Adrenal gland (tissue), 12 donors: Measurements from ENCODE around the gene HECA. TPM values are rescaled to one million over a fixed set of nuclear protein-coding genes. Genes with fewer than 3 reads are reported as not detected.

Experiments
- DNase-seq, 7 donors: peaks; one replicate each; pipeline ENCODE4 v3.0.0-alpha.2; 2019 to 2020
- H3K27ac ChIP-seq, 5 donors: fragments of 200-600 bp; sonication (generic) in 4 of 5; 1 replicate in 3 of 5; 2 replicates in 2 of 5; pipeline versions ENCODE4 v1.5.1 to v1.8.0; 2016 to 2020; ENCODE audit warnings: mild to moderate bottlenecking in 1 of 5
- H3K27me3 ChIP-seq: fragments of 200-600 bp; 2 replicates; pipeline ENCODE4 v1.8.0; 2021
- H3K36me3 ChIP-seq, 2 donors: fragments of 200-600 bp; replicated peaks in 1 of 2; 1 replicate in 1 of 2; 2 replicates in 1 of 2; pipeline versions ENCODE4 v1.5.1 to v1.8.0; 2018 to 2022
- H3K4me1 ChIP-seq, 2 donors: fragments of 200-600 bp; replicated peaks in 1 of 2; 1 replicate in 1 of 2; 2 replicates in 1 of 2; pipeline versions ENCODE4 v1.5.1 to v1.8.0; 2018 to 2021
- H3K4me3 ChIP-seq, 4 donors: fragments of 200-600 bp; sonication (generic) in 3 of 4; one replicate each; pipeline ENCODE4 v1.5.1; 2016 to 2018
- H3K9me3 ChIP-seq, 3 donors: fragments of 200-600 bp; sonication (generic) in 1 of 3; replicated peaks in 1 of 3; 1 replicate in 2 of 3; 2 replicates in 1 of 3; pipeline versions ENCODE4 v1.5.1 to v1.8.0; 2016 to 2021
- CTCF ChIP-seq, 6 experiments: fragments of 450-650 bp in 4 of 6; fragments of 200-600 bp in 2 of 6; sonication (generic) in 1 of 6; IDR thresholded peaks; 1 replicate in 5 of 6; 2 replicates in 1 of 6; pipeline versions ENCODE4 v1.5.1 to v1.8.0; 2016 to 2021; ENCODE audit warnings: antibody characterized with exemption in 6 of 6, mild to moderate bottlenecking in 2 of 6, moderate library complexity in 1 of 6
- POLR2A ChIP-seq, 2 donors: fragments of 450-650 bp; IDR thresholded peaks; one replicate each; pipeline ENCODE4 v1.6.1; 2017; ENCODE audit warnings: antibody characterized with exemption in 2 of 2, mild to moderate bottlenecking in 2 of 2, moderate library complexity in 1 of 2
- WGBS, 4 donors: extraction: QIAGEN DNeasy Blood & Tissue Kit in 2 of 4; methylation state at CpG; one replicate each; pipeline versions ENCODE4 v1.1.5 to v1.1.7; 2013 to 2017; 5-methylcytosine and 5-hydroxymethylcytosine counted together
- intact Hi-C, 2 donors: fragments of 100-400 bp; cut with DNase I; formaldehyde crosslinking; loops; one replicate each; pipeline versions ENCODE4 v1.14.1 to v1.15.0; 2022 to 2023
- polyA plus RNA-seq, 3 donors: library from polyadenylated mRNA; stranded (reverse); fragments of 200-250 nt in 2 of 3; fragments of 350-450 nt in 1 of 3; fragmentation: Illumina TruSeq in 1 of 3; extraction: RNeasy Lipid Tissue Mini Kit (QIAGEN cat#74804) in 1 of 3; gene quantifications; one replicate each; pipeline ENCODE4 v1.2.3, GENCODE V29; 2013 to 2014
- total RNA-seq, 9 donors: library from RNA; depleted of rRNA in 4 of 9; stranded (reverse); fragments of >200 nt in 4 of 9; fragments of 120-200 nt in 1 of 9; fragmentation: NEBNext Ultra II Directional in 1 of 9; extraction: Animal tissue kit (Norgen Biotek cat#: 25700) in 1 of 9; gene quantifications; one replicate each; pipeline versions ENCODE4 v1.1.0 to v1.2.4, GENCODE V29; 2013 to 2023
- donor health status: healthy with polysubstance abuse.
- donor health status: Bipolar disorder and iron deficiency.
- donor health status: DM: yes; HTN: yes; CAD: no.
- donor health status: DM: no; HTN: no; CAD: no.
- donor health status: DM: no; HTN: no; CAD: no.
- donor health status: DM: yes; HTN: yes; CAD: no.

The HECA gene
- total and polyA plus RNA-seq, 12 donors = 6.5 to 30.0 (median 21.0) TPM

- intact Hi-C loops = no loop called here
- Histone ChIP-seq H3K36me3 (no peaks in the 10 kb centered on the region), H3K4me1 (peaks cover 0 to 41% of the 10 kb centered on the region in 2 donors), H3K9me3 (no peaks in the 10 kb centered on the region), H3K4me3 (no peak overlapping the region), H3K27ac (no peak overlapping the region), H3K27me3 (no peaks in the 10 kb centered on the region)
- TF ChIP-seq POLR2A (IDR thresholded peaks at IDR 0.05) (no peak), CTCF (IDR thresholded peaks at IDR 0.05) (no peak)
- WGBS, 4 donors = 89 to 91% (median 89%) methylated on average over 6 of the region's 6 CpGs
- DNase-seq = no peak
Measured at GRCh38 chr6:139151425-139152087, 16.7 kb downstream of the HECA start.

- H3K4me3 ChIP-seq = no peak overlapping the region
- H3K36me3 ChIP-seq = no peaks in the 10 kb centered on the region
- no peaks in the 10 kb centered on the region for H3K9me3 ChIP-seq
- intact Hi-C loops = no loop called here
- no peaks in the 10 kb centered on the region for H3K27me3 ChIP-seq
- TF ChIP-seq CTCF (IDR thresholded peaks at IDR 0.05) (no peak), POLR2A (IDR thresholded peaks at IDR 0.05) (no peak)
- 60 to 81% (median 63%) methylated on average over 5 of the region's 5 CpGs for WGBS, 4 donors
- no peak overlapping the region for H3K27ac ChIP-seq
- peaks cover 0 to 47% of the 10 kb centered on the region in 2 donors for H3K4me1 ChIP-seq
- DNase-seq = no peak
Measured at GRCh38 chr6:139152088-139152891, 17.4 kb downstream of the HECA start.

GRCh38 chr6:139152892-139153271 is 18.0 kb downstream of the HECA start:
- Histone ChIP-seq H3K4me1 (peaks cover 3 to 43% of the 10 kb centered on the region in 2 donors), H3K27ac (no peak overlapping the region), H3K9me3 (no peaks in the 10 kb centered on the region), H3K36me3 (no peaks in the 10 kb centered on the region), H3K27me3 (no peaks in the 10 kb centered on the region), H3K4me3 (no peak overlapping the region)
- intact Hi-C loops = no loop called here
- TF ChIP-seq POLR2A (IDR thresholded peaks at IDR 0.05) = no peak
- no peak for TF ChIP-seq CTCF (IDR thresholded peaks at IDR 0.05)
- peak in 1 of 7 donors; percentile 40 for DNase-seq
- 44 to 67% (median 48%) methylated on average over 1 of the region's 1 CpG for whole genome bisulfite sequencing, 4 donors

GRCh38 chr6:139153855-139154254 is 19.0 kb downstream of the HECA start:
- intact Hi-C loops = no loop called here
- Histone ChIP-seq H3K27ac (no peak overlapping the region), H3K4me1 (peaks cover 3 to 35% of the 10 kb centered on the region in 2 donors), H3K27me3 (no peaks in the 10 kb centered on the region), H3K9me3 (no peaks in the 10 kb centered on the region), H3K4me3 (no peak overlapping the region), H3K36me3 (no peaks in the 10 kb centered on the region)
- no peak for TF ChIP-seq POLR2A (IDR thresholded peaks at IDR 0.05)
- TF ChIP-seq CTCF (IDR thresholded peaks at IDR 0.05) = no peak
- no peak for DNase-seq
